ENCODE data around the gene SPC24. TPM values are rescaled to one million over a fixed set of nuclear protein-coding genes. Genes with fewer than 3 reads are reported as not detected.

Gene SPC24
- total and polyA plus RNA-seq, 2 donors (not counting 3 experiments of a cell fraction or from before 2014, with no cell fraction given), result 19.8 to 70.0 TPM

DNA sequence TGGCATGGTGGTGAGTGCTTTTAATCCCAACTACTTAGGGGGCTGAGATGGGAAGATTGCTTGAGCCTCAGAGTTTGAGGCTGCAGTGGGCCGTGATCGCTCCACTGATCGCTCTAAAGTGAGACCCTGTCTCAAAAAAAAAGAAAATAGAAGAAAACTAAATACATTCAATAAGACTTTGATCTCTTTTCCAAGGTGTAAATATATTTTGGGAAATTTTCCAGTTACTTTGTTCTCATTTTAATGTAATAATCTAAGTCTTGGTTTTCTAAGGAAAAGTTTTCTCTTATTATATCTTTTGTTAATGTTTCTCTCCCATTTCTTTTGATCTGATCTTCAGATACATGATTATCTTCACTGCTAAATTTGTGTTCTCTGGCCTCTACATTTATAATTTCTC is 56.7 kb downstream of the SPC24 start:
- ChIA-PET POLR2A (no interaction called here), CTCF (interaction anchor here (1.0 kb wide), 1 partner anchor 77 kb away, joined by 3 read pairs; no protein-coding TSS in a partner anchor)
- no peak overlapping the region for H3K4me2 ChIP-seq (ENCODE audit: insufficient read depth, low read length)
- peaks cover 5% of the 10 kb centered on the region for H4K20me1 ChIP-seq (replicated peaks; ENCODE audit: control insufficient read depth, extremely low read depth, insufficient read depth, low read length)
- no TSS peak for BruUV-seq (replicated peaks)
- intact Hi-C loops (cut with micrococcal nuclease), result loop anchor here (10.0 kb wide), 2 partner anchors 164 to 594 kb away; partner anchors contain the start of gene KEAP1
- peaks cover 38% of the 10 kb centered on the region for H3K4me1 ChIP-seq (ENCODE audit: control insufficient read depth, extremely low read depth, insufficient read depth, low read length)
- DNase-seq (ENCODE audit: low read depth, low spot score) (no peak), FAIRE-seq (no peak)
- H3K9me1 ChIP-seq (replicated peaks; ENCODE audit: control insufficient read depth, extremely low read depth, insufficient read depth, low read length), result no peaks in the 10 kb centered on the region
- H2AFZ ChIP-seq (ENCODE audit: low read depth, low read length), result no peak overlapping the region
- no peak overlapping the region for H3K4me3 ChIP-seq (replicated peaks in 1 of 3; ENCODE audit: insufficient read depth in 1 of 3, low read depth in 1 of 3, low read length in 3 of 3)
- TF ChIP-seq MYC (IDR thresholded peaks at IDR 0.05; ENCODE audit: low read depth, low read length), result no peak
- TF ChIP-seq FOS (IDR thresholded peaks at IDR 0.05; ENCODE audit: borderline replicate concordance, insufficient read depth, low read length), result no peak
- no peak for TF ChIP-seq POLR2A (IDR thresholded peaks at IDR 0.05; ENCODE audit: low read depth, low read length)
- TF ChIP-seq GATA2 (IDR thresholded peaks at IDR 0.05; ENCODE audit: insufficient read depth, insufficient read length, low read depth, low read length), result no peak
- no peak for TF ChIP-seq JUN (IDR thresholded peaks at IDR 0.05; ENCODE audit: borderline replicate concordance, insufficient read depth, insufficient read length, low read depth)
- no peak for TF ChIP-seq EZH2 (IDR thresholded peaks at IDR 0.05; ENCODE audit: borderline replicate concordance, low read depth, low read length, severe bottlenecking)
- TF ChIP-seq, protein P1, sequence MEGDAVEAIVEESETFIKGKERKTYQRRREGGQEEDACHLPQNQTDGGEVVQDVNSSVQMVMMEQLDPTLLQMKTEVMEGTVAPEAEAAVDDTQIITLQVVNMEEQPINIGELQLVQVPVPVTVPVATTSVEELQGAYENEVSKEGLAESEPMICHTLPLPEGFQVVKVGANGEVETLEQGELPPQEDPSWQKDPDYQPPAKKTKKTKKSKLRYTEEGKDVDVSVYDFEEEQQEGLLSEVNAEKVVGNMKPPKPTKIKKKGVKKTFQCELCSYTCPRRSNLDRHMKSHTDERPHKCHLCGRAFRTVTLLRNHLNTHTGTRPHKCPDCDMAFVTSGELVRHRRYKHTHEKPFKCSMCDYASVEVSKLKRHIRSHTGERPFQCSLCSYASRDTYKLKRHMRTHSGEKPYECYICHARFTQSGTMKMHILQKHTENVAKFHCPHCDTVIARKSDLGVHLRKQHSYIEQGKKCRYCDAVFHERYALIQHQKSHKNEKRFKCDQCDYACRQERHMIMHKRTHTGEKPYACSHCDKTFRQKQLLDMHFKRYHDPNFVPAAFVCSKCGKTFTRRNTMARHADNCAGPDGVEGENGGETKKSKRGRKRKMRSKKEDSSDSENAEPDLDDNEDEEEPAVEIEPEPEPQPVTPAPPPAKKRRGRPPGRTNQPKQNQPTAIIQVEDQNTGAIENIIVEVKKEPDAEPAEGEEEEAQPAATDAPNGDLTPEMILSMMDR (IDR thresholded peaks at IDR 0.05; ENCODE audit: extremely low read depth in 1 of 2, insufficient read depth in 1 of 2, low read depth in 1 of 2, low read length in 2 of 2), result no peak
- no peak for TF ChIP-seq POLR2AphosphoS5 (IDR thresholded peaks at IDR 0.05; ENCODE audit: insufficient read depth, low read depth, low read length)
- TF ChIP-seq, protein P2, sequence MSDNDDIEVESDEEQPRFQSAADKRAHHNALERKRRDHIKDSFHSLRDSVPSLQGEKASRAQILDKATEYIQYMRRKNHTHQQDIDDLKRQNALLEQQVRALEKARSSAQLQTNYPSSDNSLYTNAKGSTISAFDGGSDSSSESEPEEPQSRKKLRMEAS (IDR thresholded peaks at IDR 0.05; ENCODE audit: insufficient read depth, insufficient read length), result no peak
- no peak overlapping the region for H3K9ac ChIP-seq (replicated peaks; ENCODE audit: extremely low read depth, insufficient read depth, low read length)
- dilution Hi-C loops (cut with MboI; ENCODE audit: extremely low pct_ligation_motif_present, low sequenced_read_pairs), result no loop called here
- peaks cover 85% of the 10 kb centered on the region for H3K79me2 ChIP-seq (ENCODE audit: control insufficient read depth, insufficient read depth, low read length)
- no peaks in the 10 kb centered on the region for H3K27me3 ChIP-seq (ENCODE audit: control insufficient read depth in 2 of 2, insufficient read depth in 2 of 2, low read length in 2 of 2)
- peaks cover 4 to 12% of the 10 kb centered on the region in 2 experiments for H3K36me3 ChIP-seq (ENCODE audit: control insufficient read depth in 2 of 2, extremely low read depth in 1 of 2, insufficient read depth in 2 of 2, low read length in 2 of 2)
- H3K27ac ChIP-seq (ENCODE audit: insufficient read depth, low read depth, low read length), result no peak overlapping the region
- H3K9me3 ChIP-seq (replicated peaks; ENCODE audit: control insufficient read depth, insufficient read depth, low read length), result no peaks in the 10 kb centered on the region

All from endothelial cell of umbilical vein (primary cell).